ENCODE data around the gene ALAS1. TPM values are rescaled to one million over a fixed set of nuclear protein-coding genes. Genes with fewer than 3 reads are reported as not detected.
A peak's percentile ranks its signal among the peaks of the same experiment; 100 is the strongest.

ALAS1 gene
- total RNA-seq, 6 experiments from 2014 or later = 73.4 to 783 (median 147) TPM

DNA sequence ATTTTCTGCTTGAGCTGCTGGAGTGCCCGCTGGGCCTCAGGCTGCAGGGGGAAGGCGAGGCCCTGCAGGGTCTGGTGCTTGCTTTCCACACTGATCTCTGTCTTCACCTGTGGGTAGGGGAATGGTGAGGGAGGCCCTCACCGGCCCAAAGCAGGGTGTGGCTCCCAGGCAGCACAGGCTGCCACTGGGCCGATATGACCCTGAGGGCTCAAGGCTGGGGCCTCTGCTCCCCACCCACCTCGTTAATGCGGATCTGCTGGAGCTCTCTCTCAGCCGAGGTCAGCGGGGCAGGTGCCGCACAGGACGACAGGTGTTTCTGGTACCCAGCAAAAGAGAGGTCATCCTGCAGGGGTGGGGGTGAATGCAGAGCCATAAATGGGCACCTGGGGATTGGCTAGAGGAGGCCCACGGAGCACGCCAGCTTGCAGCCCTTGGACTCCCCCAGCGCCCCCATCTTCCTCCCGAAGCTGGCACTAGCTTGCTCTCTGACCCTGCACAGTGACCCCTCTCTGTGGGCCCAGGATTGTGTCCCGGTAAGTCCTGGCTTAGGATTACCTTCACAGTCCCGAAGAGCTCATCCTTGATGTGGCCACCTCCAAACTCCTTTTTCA lies 33.0 kb downstream of the ALAS1 start:
- ATAC-seq = no peak
- TF ChIP-seq, protein P1, sequence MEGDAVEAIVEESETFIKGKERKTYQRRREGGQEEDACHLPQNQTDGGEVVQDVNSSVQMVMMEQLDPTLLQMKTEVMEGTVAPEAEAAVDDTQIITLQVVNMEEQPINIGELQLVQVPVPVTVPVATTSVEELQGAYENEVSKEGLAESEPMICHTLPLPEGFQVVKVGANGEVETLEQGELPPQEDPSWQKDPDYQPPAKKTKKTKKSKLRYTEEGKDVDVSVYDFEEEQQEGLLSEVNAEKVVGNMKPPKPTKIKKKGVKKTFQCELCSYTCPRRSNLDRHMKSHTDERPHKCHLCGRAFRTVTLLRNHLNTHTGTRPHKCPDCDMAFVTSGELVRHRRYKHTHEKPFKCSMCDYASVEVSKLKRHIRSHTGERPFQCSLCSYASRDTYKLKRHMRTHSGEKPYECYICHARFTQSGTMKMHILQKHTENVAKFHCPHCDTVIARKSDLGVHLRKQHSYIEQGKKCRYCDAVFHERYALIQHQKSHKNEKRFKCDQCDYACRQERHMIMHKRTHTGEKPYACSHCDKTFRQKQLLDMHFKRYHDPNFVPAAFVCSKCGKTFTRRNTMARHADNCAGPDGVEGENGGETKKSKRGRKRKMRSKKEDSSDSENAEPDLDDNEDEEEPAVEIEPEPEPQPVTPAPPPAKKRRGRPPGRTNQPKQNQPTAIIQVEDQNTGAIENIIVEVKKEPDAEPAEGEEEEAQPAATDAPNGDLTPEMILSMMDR (IDR thresholded peaks at IDR 0.05) = no peak
- TF ChIP-seq POLR2A (IDR thresholded peaks at IDR 0.05) = no peak
- Histone ChIP-seq H3K4me1 (peaks cover 0 to 34% (median 14%) of the 10 kb centered on the region in 4 donors), H3K36me3 (peaks cover 10 to 33% (median 14%) of the 10 kb centered on the region in 4 donors), H3K4me3 (no peak overlapping the region), H3K27me3 (no peaks in the 10 kb centered on the region), H3K27ac (no peak overlapping the region), H3K9me3 (no peaks in the 10 kb centered on the region)
- intact Hi-C loops (cut with DNase I) = loop anchor here (5.0 kb wide), 1 partner anchor 111 kb away; no protein-coding TSS in a partner anchor
- 20% methylated on average over 1 of the region's 16 CpGs for WGBS (ENCODE audit: insufficient coverage, low coverage, low lambda C conversion rate, missing lambda C conversion rate)
- DNase-seq = no peak

DNA sequence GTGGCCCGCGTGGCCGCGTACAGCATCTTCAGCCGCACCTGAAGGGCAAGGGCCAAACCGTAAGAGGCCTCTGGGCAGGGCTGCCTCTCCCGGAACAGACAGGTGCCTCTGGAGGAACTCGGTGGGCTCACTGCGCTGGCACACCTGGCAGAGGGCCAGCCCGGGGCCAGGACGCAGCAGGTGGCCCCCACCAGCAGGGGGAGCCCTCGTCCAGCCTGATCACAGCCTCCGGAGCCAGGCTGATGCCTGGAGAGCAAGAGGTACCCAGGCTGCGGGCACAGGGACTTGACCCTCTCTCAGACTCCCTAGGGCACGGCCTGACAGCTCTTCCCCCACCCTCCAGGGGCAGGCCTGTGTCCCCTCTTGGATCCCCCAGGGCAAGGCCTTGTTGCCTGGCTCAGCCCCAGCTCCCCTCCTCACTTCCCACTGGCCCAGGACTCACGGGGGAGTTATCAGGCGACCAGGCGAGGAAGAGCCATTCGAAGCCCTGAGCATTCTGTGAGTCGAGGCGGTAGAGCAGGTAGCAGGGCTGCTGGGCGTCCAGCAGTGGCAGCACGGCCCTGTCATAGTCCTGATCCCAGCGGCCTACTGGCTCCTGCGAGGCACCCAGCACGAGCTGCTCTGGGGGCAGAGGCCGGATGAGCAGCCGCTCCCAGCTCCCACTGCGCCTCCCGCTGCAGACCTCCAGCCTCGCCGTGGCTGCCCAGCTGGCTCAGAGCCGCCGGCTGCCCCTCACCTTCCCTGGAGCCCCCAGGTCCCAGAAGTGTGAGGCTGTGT lies 33.7 kb downstream of the ALAS1 start:
- ATAC-seq (peak; percentile 65 to 73 (median 66)), DNase-seq (peak; percentile 87 to 89 (median 88))
- 0% methylated on average over 4 of the region's 34 CpGs for WGBS (ENCODE audit: insufficient coverage, low coverage, low lambda C conversion rate, missing lambda C conversion rate)
- H3K36me3 ChIP-seq = peaks cover 10 to 33% (median 14%) of the 10 kb centered on the region in 4 donors
- no peak overlapping the region for H3K4me3 ChIP-seq
- TF ChIP-seq, protein P1 (IDR thresholded peaks at IDR 0.05) = peak; percentile 96 to 99 (median 97)
- no peak for TF ChIP-seq POLR2A (IDR thresholded peaks at IDR 0.05)
- H3K27ac ChIP-seq = no peak overlapping the region
- intact Hi-C loops (cut with DNase I) = loop anchor here (5.0 kb wide), 1 partner anchor 111 kb away; no protein-coding TSS in a partner anchor
- no peaks in the 10 kb centered on the region for H3K27me3 ChIP-seq
- no peaks in the 10 kb centered on the region for H3K9me3 ChIP-seq
- peaks cover 0 to 39% (median 16%) of the 10 kb centered on the region in 4 donors for H3K4me1 ChIP-seq

DNA sequence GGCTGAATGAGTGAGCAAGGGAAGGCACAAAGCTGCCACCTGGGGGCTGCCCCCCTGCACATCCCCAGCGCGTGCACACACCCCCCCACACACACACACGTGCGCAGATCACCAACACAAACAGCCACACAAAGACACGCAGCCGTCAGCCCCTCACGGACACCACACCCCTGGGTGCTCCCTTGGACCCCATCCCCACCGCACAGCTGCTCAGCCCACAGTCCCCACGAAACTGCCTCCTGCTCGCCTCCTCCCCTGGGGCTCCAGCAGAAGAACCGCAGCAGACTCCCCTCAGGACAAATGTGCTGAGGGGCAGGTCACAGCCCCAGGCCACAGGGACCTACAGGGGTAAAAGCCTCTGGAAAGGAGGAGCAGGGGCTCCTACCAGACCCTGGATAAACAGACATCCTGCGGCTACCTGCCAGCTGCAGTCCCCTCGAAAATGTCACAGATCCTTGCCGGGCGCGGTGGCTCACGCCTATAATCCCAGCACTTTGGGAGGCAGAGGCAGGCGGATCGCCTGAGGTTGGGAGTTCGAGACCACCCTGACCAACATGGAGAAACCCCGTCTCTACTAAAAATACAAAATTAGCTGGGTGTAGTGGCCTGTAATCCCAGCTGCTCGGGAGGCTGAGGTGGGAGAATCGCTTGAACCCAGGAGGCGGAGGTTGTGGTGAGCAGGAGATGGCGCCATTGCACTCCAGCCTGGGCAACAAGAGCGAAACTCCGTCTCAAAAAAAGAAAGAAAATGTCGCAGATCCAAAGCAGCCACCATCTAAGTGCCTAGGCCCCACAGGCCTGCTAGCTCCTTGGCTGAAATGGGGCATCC lies 34.5 kb downstream of the ALAS1 start:
- H3K9me3 ChIP-seq = no peaks in the 10 kb centered on the region
- H3K4me1 ChIP-seq = peaks cover 0 to 47% (median 22%) of the 10 kb centered on the region in 4 donors
- intact Hi-C loops (cut with DNase I) = loop anchor here (5.0 kb wide), 1 partner anchor 110 kb away; no protein-coding TSS in a partner anchor
- peak overlapping the region; percentile 12 to 94 (median 92) for H3K27ac ChIP-seq
- DNase-seq (no peak), ATAC-seq (no peak)
- TF ChIP-seq, protein P1 (IDR thresholded peaks at IDR 0.05) = peak; percentile 12 to 26 (median 20)
- TF ChIP-seq POLR2A (IDR thresholded peaks at IDR 0.05) = no peak
- 78% methylated on average over 7 of the region's 28 CpGs for WGBS (ENCODE audit: insufficient coverage, low coverage, low lambda C conversion rate, missing lambda C conversion rate)
- H3K36me3 ChIP-seq = peaks cover 10 to 33% (median 14%) of the 10 kb centered on the region in 4 donors
- no peak overlapping the region for H3K4me3 ChIP-seq
- H3K27me3 ChIP-seq = no peaks in the 10 kb centered on the region

DNA sequence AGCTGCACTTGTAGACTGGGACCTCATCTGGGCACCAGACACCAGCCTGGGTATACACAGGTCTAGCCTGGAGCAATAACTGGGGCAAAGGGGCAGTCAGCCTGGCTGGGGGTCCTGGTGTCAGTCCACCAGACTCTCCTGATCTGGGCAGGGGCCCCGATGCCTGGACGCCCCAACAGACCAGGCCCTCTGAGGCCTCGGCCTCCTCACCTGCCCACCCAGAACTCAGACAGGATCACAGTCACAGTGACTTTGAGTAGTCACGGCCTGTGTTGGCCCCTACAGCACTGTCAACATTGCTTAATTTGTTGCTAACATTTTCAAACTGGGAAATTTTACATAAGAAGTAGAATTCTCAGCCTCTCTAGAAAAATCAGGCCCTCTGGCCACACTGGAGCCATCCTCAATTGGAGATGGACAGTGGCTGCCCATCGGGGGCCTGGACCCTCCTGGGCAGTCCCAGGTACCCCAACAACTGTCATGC lies 35.2 kb downstream of the ALAS1 start:
- H3K36me3 ChIP-seq = peaks cover 10 to 32% (median 14%) of the 10 kb centered on the region in 4 donors
- ATAC-seq = peak; percentile 18 to 50 (median 38)
- no peaks in the 10 kb centered on the region for H3K27me3 ChIP-seq
- H3K4me3 ChIP-seq = no peak overlapping the region
- no peaks in the 10 kb centered on the region for H3K9me3 ChIP-seq
- peak overlapping the region; percentile 12 to 94 (median 92) for H3K27ac ChIP-seq
- peak in 2 of 3 donors; percentile 15 to 57 for DNase-seq
- 65% methylated on average over 3 of the region's 5 CpGs for WGBS (ENCODE audit: insufficient coverage, low coverage, low lambda C conversion rate, missing lambda C conversion rate)
- peaks cover 0 to 54% (median 25%) of the 10 kb centered on the region in 4 donors for H3K4me1 ChIP-seq
- intact Hi-C loops (cut with DNase I) = loop anchor here (5.0 kb wide), 1 partner anchor 109 kb away; no protein-coding TSS in a partner anchor
- TF ChIP-seq POLR2A (IDR thresholded peaks at IDR 0.05) = no peak
- TF ChIP-seq, protein P1 (IDR thresholded peaks at IDR 0.05) = no peak
